SK-N-MC (cell line): ENCODE results near the gene PER2.
"Not testable (repeated sequence)": the region's sequence is repeated elsewhere in the genome, so short reads cannot be mapped to it uniquely, and the experiment has no call there.

Experiments
- EZH2 ChIP-seq: fragments of 200-600 bp; sonication (generic); IDR thresholded peaks from one replicate; pipeline ENCODE4 v1.6.1; 2017; ENCODE audit warnings: antibody characterized with exemption
- FOXP2 ChIP-seq: optimal IDR thresholded peaks from 2 replicates; pipeline ENCODE3; 2011; ENCODE audit warnings: mild to moderate bottlenecking, moderate library complexity; ENCODE audit not compliant: insufficient read depth; ENCODE audit errors: extremely low read length, control extremely low read depth
- POLR2AphosphoS5 ChIP-seq: IDR thresholded peaks from 2 replicates; pipeline ENCODE4 v1.6.1; 2012; ENCODE audit warnings: mild to moderate bottlenecking, low read depth, low read length, borderline replicate concordance

GRCh38 chr2:238310721-238311120, 22.3 kb upstream of the PER2 start:
- TF ChIP-seq EZH2, POLR2AphosphoS5, FOXP2: not testable (repeated sequence)
